Measurements from ENCODE around the gene ID2.
"Not testable (repeated sequence)": the region's sequence is repeated elsewhere in the genome, so short reads cannot be mapped to it uniquely, and the experiment has no call there.

ID2 gene

GRCh38 chr2:8701681-8702379 is 20.0 kb downstream of the ID2 start:
- peaks cover 0 to 2% of the 10 kb centered on the region in 2 donors for H3K9me3 Mint-ChIP-seq
- no peaks in the 10 kb centered on the region for H3K4me1 Mint-ChIP-seq
- DNase-seq (no peak), ATAC-seq (replicated peaks) (no peak)
- H3K27ac Mint-ChIP-seq: no peak overlapping the region
- no peaks in the 10 kb centered on the region for H3K36me3 Mint-ChIP-seq
- H3K4me3 Mint-ChIP-seq: no peak overlapping the region
- no peaks in the 10 kb centered on the region for H3K27me3 Mint-ChIP-seq

- no peak for ATAC-seq (replicated peaks)
- Mint-ChIP-seq H3K36me3 (peaks cover 0 to 3% of the 10 kb centered on the region in 2 donors), H3K27me3 (peaks cover 0 to 4% of the 10 kb centered on the region in 2 donors), H3K4me3 (no peak overlapping the region), H3K4me1 (no peaks in the 10 kb centered on the region), H3K27ac (no peak overlapping the region), H3K9me3 (peaks cover 4 to 8% of the 10 kb centered on the region in 2 donors)
- DNase-seq: no peak
Observed at GRCh38 chr2:8704906-8705305, 23.1 kb downstream of the ID2 start.

- Mint-ChIP-seq H3K27me3 (peaks cover 14 to 17% of the 10 kb centered on the region in 2 donors), H3K9me3 (peaks cover 5 to 8% of the 10 kb centered on the region in 2 donors), H3K36me3 (peaks cover 0 to 3% of the 10 kb centered on the region in 2 donors), H3K4me3 (no peak overlapping the region), H3K4me1 (no peaks in the 10 kb centered on the region), H3K27ac (peak overlapping the region; percentile 20)
- ATAC-seq (replicated peaks): no peak
- no peak for DNase-seq
Observed at GRCh38 chr2:8709611-8710010, 27.8 kb downstream of the ID2 start.

- Mint-ChIP-seq H3K9me3 (peaks cover 10 to 13% of the 10 kb centered on the region in 2 donors), H3K4me1 (no peaks in the 10 kb centered on the region), H3K27me3 (peaks cover 17 to 23% of the 10 kb centered on the region in 2 donors), H3K36me3 (peaks cover 0 to 7% of the 10 kb centered on the region in 2 donors), H3K27ac (no peak overlapping the region), H3K4me3 (no peak overlapping the region)
- DNase-seq (no peak), ATAC-seq (replicated peaks) (no peak)
Observed at GRCh38 chr2:8710951-8711350, 29.1 kb downstream of the ID2 start.

GRCh38 chr2:8714283-8714682 is 32.4 kb downstream of the ID2 start:
- peaks cover 9 to 13% of the 10 kb centered on the region in 2 donors for H3K9me3 Mint-ChIP-seq
- H3K4me1 Mint-ChIP-seq: no peaks in the 10 kb centered on the region
- H3K4me3 Mint-ChIP-seq: no peak overlapping the region
- peaks cover 21 to 26% of the 10 kb centered on the region in 2 donors for H3K27me3 Mint-ChIP-seq
- H3K36me3 Mint-ChIP-seq: peaks cover 0 to 4% of the 10 kb centered on the region in 2 donors
- ATAC-seq (replicated peaks): no peak
- DNase-seq: no peak
- H3K27ac Mint-ChIP-seq: no peak overlapping the region

- H3K27me3 Mint-ChIP-seq: peaks cover 17 to 26% of the 10 kb centered on the region in 2 donors
- peaks cover 0 to 4% of the 10 kb centered on the region in 2 donors for H3K36me3 Mint-ChIP-seq
- no peak for ATAC-seq (replicated peaks)
- no peak for DNase-seq
- H3K27ac Mint-ChIP-seq: no peak overlapping the region
- H3K4me1 Mint-ChIP-seq: no peaks in the 10 kb centered on the region
- no peak overlapping the region for H3K4me3 Mint-ChIP-seq
- H3K9me3 Mint-ChIP-seq: peaks cover 9 to 13% of the 10 kb centered on the region in 2 donors
Observed at GRCh38 chr2:8714971-8715370, 33.1 kb downstream of the ID2 start.

GRCh38 chr2:8719528-8719927 is 37.7 kb downstream of the ID2 start:
- no peak overlapping the region for H3K27ac Mint-ChIP-seq

GRCh38 chr2:8720741-8721140 is 38.9 kb downstream of the ID2 start:
- Mint-ChIP-seq H3K27me3 (peaks cover 5% of the 10 kb centered on the region in 2 donors), H3K9me3 (peaks cover 5 to 10% of the 10 kb centered on the region in 2 donors), H3K4me1 (no peaks in the 10 kb centered on the region), H3K4me3 (no peak overlapping the region), H3K36me3 (peaks cover 0 to 2% of the 10 kb centered on the region in 2 donors), H3K27ac (no peak overlapping the region)
- DNase-seq (no peak), ATAC-seq (replicated peaks) (no peak)

More at GRCh38 chr2:8719528-8719927, 37.7 kb downstream of the ID2 start:
- Mint-ChIP-seq H3K4me1 (no peaks in the 10 kb centered on the region), H3K36me3 (peaks cover 0 to 4% of the 10 kb centered on the region in 2 donors), H3K9me3 (peaks cover 9 to 13% of the 10 kb centered on the region in 2 donors), H3K27me3 (peaks cover 9 to 10% of the 10 kb centered on the region in 2 donors), H3K4me3 (no peak overlapping the region)
- DNase-seq (no peak), ATAC-seq (replicated peaks) (no peak)

- Mint-ChIP-seq H3K4me3 (no peak overlapping the region), H3K9me3 (peaks cover 0 to 3% of the 10 kb centered on the region in 2 donors), H3K4me1 (no peaks in the 10 kb centered on the region), H3K27me3 (no peaks in the 10 kb centered on the region), H3K27ac (no peak overlapping the region), H3K36me3 (peaks cover 0 to 4% of the 10 kb centered on the region in 2 donors)
- DNase-seq (no peak), ATAC-seq (replicated peaks) (no peak)
Observed at GRCh38 chr2:8721410-8721809, 39.6 kb downstream of the ID2 start.

- no peaks in the 10 kb centered on the region for H3K9me3 Mint-ChIP-seq
- H3K36me3 Mint-ChIP-seq: peaks cover 1 to 5% of the 10 kb centered on the region in 2 donors
- no peaks in the 10 kb centered on the region for H3K4me1 Mint-ChIP-seq
- no peak for DNase-seq
- no peaks in the 10 kb centered on the region for H3K27me3 Mint-ChIP-seq
- H3K4me3 Mint-ChIP-seq: no peak overlapping the region
- no peak for ATAC-seq (replicated peaks)
- H3K27ac Mint-ChIP-seq: peak overlapping the region; percentile 31
Observed at GRCh38 chr2:8722986-8723385, 41.1 kb downstream of the ID2 start.

- H3K36me3 Mint-ChIP-seq: peaks cover 19 to 28% of the 10 kb centered on the region in 2 donors
- DNase-seq (no peak), ATAC-seq (replicated peaks) (no peak)
- no peaks in the 10 kb centered on the region for H3K27me3 Mint-ChIP-seq
- no peak overlapping the region for H3K4me3 Mint-ChIP-seq
- H3K4me1 Mint-ChIP-seq: no peaks in the 10 kb centered on the region
- H3K27ac Mint-ChIP-seq: no peak overlapping the region
- H3K9me3 Mint-ChIP-seq: no peaks in the 10 kb centered on the region
Observed at GRCh38 chr2:8725838-8726237, 44.0 kb downstream of the ID2 start.

- Mint-ChIP-seq H3K27me3 (no peaks in the 10 kb centered on the region), H3K9me3 (no peaks in the 10 kb centered on the region), H3K4me3 (no peak overlapping the region), H3K27ac (no peak overlapping the region), H3K36me3 (peaks cover 36 to 49% of the 10 kb centered on the region in 2 donors), H3K4me1 (no peaks in the 10 kb centered on the region)
- no peak for ATAC-seq (replicated peaks)
- DNase-seq: no peak
Observed at GRCh38 chr2:8728305-8729015, 46.6 kb downstream of the ID2 start.

GRCh38 chr2:8729101-8729500 is 47.2 kb downstream of the ID2 start:
- not testable (repeated sequence) for DNase-seq; H3K4me1 Mint-ChIP-seq; ATAC-seq (replicated peaks); H3K27ac Mint-ChIP-seq; H3K4me3 Mint-ChIP-seq; H3K27me3 Mint-ChIP-seq; H3K9me3 Mint-ChIP-seq
- peaks cover 40 to 54% of the 10 kb centered on the region in 2 donors for H3K36me3 Mint-ChIP-seq

- Mint-ChIP-seq H3K9me3 (no peaks in the 10 kb centered on the region), H3K4me1 (no peaks in the 10 kb centered on the region), H3K4me3 (no peak overlapping the region), H3K27ac (no peak overlapping the region), H3K36me3 (peaks cover 40 to 54% of the 10 kb centered on the region in 2 donors), H3K27me3 (no peaks in the 10 kb centered on the region)
- ATAC-seq (replicated peaks) (no peak), DNase-seq (no peak)
Observed at GRCh38 chr2:8729939-8730338, 48.1 kb downstream of the ID2 start.

- Mint-ChIP-seq H3K4me3 (no peak overlapping the region), H3K27me3 (no peaks in the 10 kb centered on the region), H3K27ac (peak overlapping the region; percentile 39), H3K9me3 (no peaks in the 10 kb centered on the region), H3K4me1 (no peaks in the 10 kb centered on the region), H3K36me3 (peaks cover 46 to 59% of the 10 kb centered on the region in 2 donors)
- DNase-seq: no peak
- ATAC-seq (replicated peaks): no peak
Observed at GRCh38 chr2:8732601-8733000, 50.7 kb downstream of the ID2 start.
